ENCODE results near the gene TARDBP.

GRCh38 chr1:11052839-11053757, 40.6 kb downstream of the TARDBP start:
- TF ChIP-seq POLR2A (IDR thresholded peaks at IDR 0.05) = no peak
- TF ChIP-seq, protein P1, sequence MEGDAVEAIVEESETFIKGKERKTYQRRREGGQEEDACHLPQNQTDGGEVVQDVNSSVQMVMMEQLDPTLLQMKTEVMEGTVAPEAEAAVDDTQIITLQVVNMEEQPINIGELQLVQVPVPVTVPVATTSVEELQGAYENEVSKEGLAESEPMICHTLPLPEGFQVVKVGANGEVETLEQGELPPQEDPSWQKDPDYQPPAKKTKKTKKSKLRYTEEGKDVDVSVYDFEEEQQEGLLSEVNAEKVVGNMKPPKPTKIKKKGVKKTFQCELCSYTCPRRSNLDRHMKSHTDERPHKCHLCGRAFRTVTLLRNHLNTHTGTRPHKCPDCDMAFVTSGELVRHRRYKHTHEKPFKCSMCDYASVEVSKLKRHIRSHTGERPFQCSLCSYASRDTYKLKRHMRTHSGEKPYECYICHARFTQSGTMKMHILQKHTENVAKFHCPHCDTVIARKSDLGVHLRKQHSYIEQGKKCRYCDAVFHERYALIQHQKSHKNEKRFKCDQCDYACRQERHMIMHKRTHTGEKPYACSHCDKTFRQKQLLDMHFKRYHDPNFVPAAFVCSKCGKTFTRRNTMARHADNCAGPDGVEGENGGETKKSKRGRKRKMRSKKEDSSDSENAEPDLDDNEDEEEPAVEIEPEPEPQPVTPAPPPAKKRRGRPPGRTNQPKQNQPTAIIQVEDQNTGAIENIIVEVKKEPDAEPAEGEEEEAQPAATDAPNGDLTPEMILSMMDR (IDR thresholded peaks at IDR 0.05) = no peak

Data from esophagus squamous epithelium (tissue), 4 donors.